ENCODE results near the gene SAA4. TPM values are rescaled to one million over a fixed set of nuclear protein-coding genes. Genes with fewer than 3 reads are reported as not detected.

Gene SAA4
- polyA plus RNA-seq, 1 donor (not counting 4 experiments of a cell fraction or from before 2014, with no cell fraction given): not detected

DNA sequence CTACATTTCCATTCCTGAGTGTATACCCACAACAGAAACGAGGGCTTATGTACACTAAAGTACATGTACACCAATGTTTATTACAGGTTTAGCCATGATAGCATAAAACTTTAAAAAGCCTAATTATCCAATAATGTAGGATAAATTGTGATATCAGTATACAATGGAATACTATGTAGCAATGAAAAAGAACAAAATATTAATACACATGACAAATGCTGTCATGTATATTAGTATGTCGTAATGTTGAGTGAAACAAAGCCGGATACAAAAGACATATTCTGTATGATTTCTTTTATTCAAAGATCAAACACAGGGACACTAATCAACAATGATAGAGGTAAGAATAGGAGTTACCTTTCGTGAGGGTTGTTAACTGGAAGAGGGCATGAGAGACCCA lies 2.7 kb downstream of the SAA4 start:
- no peak overlapping the region for H2AFZ ChIP-seq (ENCODE audit: control insufficient read depth, low read length)
- DNase-seq (ENCODE audit: low read depth, low spot score): no peak
- no peaks in the 10 kb centered on the region for H4K20me1 ChIP-seq (ENCODE audit: control insufficient read depth, extremely low read depth, insufficient read depth, low read length)
- FAIRE-seq: no peak
- TF ChIP-seq CTCF (optimal IDR thresholded peaks at IDR 0.05 in 1 of 3, IDR thresholded peaks at IDR 0.05 in 1 of 3, conservative IDR thresholded peaks at IDR 0.05 in 1 of 3; ENCODE audit: extremely low read depth in 1 of 3, insufficient read depth in 2 of 3, low read length in 3 of 3) (no peak), EZH2 (IDR thresholded peaks at IDR 0.05; ENCODE audit: low read length) (no peak)
- H3K9me1 ChIP-seq (ENCODE audit: control insufficient read depth, extremely low read depth, insufficient read depth, low read length): no peaks in the 10 kb centered on the region
- H3K79me2 ChIP-seq (ENCODE audit: control insufficient read depth, insufficient read depth, low read length): no peaks in the 10 kb centered on the region
- H3K27me3 ChIP-seq (ENCODE audit: control insufficient read depth, extremely low read depth, insufficient read depth, low read length): peaks cover 5% of the 10 kb centered on the region
- dilution Hi-C loops (cut with MboI; ENCODE audit: extremely low pct_ligation_motif_present, low sequenced_read_pairs): no loop called here
- no peaks in the 10 kb centered on the region for H3K4me1 ChIP-seq (ENCODE audit: control insufficient read depth, extremely low read depth, insufficient read depth, low read length)
- no peak overlapping the region for H3K4me2 ChIP-seq (ENCODE audit: control insufficient read depth, extremely low read depth, insufficient read depth, low read depth, low read length)
- H3K4me3 ChIP-seq (ENCODE audit: control insufficient read depth in 2 of 3, extremely low read depth in 1 of 3, insufficient read depth in 2 of 3, low read depth in 1 of 3, low read length in 3 of 3): no peak overlapping the region
- no peaks in the 10 kb centered on the region for H3K36me3 ChIP-seq (ENCODE audit: control insufficient read depth in 2 of 2, extremely low read depth in 1 of 2, insufficient read depth in 2 of 2, low read length in 2 of 2)
- H3K27ac ChIP-seq (ENCODE audit: control insufficient read depth, insufficient read depth, low read length): no peak overlapping the region
- H3K9ac ChIP-seq (ENCODE audit: control insufficient read depth, extremely low read depth, insufficient read depth, low read length): no peak overlapping the region
- no peaks in the 10 kb centered on the region for H3K9me3 ChIP-seq (ENCODE audit: control insufficient read depth, low read depth, low read length)

DNA sequence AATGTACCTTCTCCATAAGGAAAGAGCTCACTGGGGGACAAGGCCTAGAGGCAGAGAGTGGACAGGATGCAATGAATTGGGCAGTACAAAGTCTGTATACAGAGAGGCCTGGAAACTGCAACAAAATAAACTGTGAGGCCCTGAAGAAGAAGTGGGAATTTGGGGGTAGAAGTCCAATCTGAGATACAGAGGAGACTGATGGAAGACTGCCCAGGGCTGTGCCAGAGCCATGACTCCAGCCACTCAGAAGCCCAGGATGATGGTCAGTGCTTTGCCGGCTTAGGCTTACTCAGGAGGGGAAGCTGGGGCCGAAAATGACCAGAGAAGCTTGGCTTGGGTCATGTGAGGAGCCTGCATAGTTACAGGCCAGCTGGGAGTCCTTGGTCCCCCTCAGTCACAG lies 5.7 kb downstream of the SAA4 start:
- dilution Hi-C loops (cut with MboI; ENCODE audit: extremely low pct_ligation_motif_present, low sequenced_read_pairs): no loop called here
- Histone ChIP-seq H3K79me2 (ENCODE audit: control insufficient read depth, insufficient read depth, low read length) (no peaks in the 10 kb centered on the region), H3K36me3 (ENCODE audit: control insufficient read depth in 2 of 2, extremely low read depth in 1 of 2, insufficient read depth in 2 of 2, low read length in 2 of 2) (no peaks in the 10 kb centered on the region), H3K4me2 (ENCODE audit: control insufficient read depth, extremely low read depth, insufficient read depth, low read depth, low read length) (no peak overlapping the region), H3K9me3 (ENCODE audit: control insufficient read depth, low read depth, low read length) (no peaks in the 10 kb centered on the region), H4K20me1 (ENCODE audit: control insufficient read depth, extremely low read depth, insufficient read depth, low read length) (no peaks in the 10 kb centered on the region), H3K9me1 (ENCODE audit: control insufficient read depth, extremely low read depth, insufficient read depth, low read length) (no peaks in the 10 kb centered on the region), H3K27ac (ENCODE audit: control insufficient read depth, insufficient read depth, low read length) (no peak overlapping the region), H2AFZ (ENCODE audit: control insufficient read depth, low read length) (no peak overlapping the region), H3K27me3 (ENCODE audit: control insufficient read depth, extremely low read depth, insufficient read depth, low read length) (peaks cover 5% of the 10 kb centered on the region), H3K4me3 (ENCODE audit: control insufficient read depth in 2 of 3, extremely low read depth in 1 of 3, insufficient read depth in 2 of 3, low read depth in 1 of 3, low read length in 3 of 3) (no peak overlapping the region), H3K9ac (ENCODE audit: control insufficient read depth, extremely low read depth, insufficient read depth, low read length) (no peak overlapping the region), H3K4me1 (ENCODE audit: control insufficient read depth, extremely low read depth, insufficient read depth, low read length) (no peaks in the 10 kb centered on the region)
- TF ChIP-seq EZH2 (IDR thresholded peaks at IDR 0.05; ENCODE audit: low read length) (no peak), CTCF (optimal IDR thresholded peaks at IDR 0.05 in 1 of 3, IDR thresholded peaks at IDR 0.05 in 1 of 3, conservative IDR thresholded peaks at IDR 0.05 in 1 of 3; ENCODE audit: extremely low read depth in 1 of 3, insufficient read depth in 2 of 3, low read length in 3 of 3) (no peak)
- FAIRE-seq: no peak
- DNase-seq (ENCODE audit: low read depth, low spot score): no peak
